ENCODE results near the gene PPP1R18.

Gene PPP1R18

GRCh38 chr6:30641048-30641447 lies 45.4 kb downstream of the PPP1R18 start:
- no peak overlapping the region for H3K27ac ChIP-seq
- no peak for TF ChIP-seq ZFX (IDR thresholded peaks at IDR 0.05; ENCODE audit: borderline replicate concordance)
- no peak for TF ChIP-seq CTCF (IDR thresholded peaks at IDR 0.05)

GRCh38 chr6:30640481-30640880 lies 46.0 kb downstream of the PPP1R18 start:
- TF ChIP-seq ZFX (IDR thresholded peaks at IDR 0.05; ENCODE audit: borderline replicate concordance) (no peak), CTCF (IDR thresholded peaks at IDR 0.05) (no peak)
- no peak overlapping the region for H3K27ac ChIP-seq

GRCh38 chr6:30635834-30636233 lies 50.6 kb downstream of the PPP1R18 start:
- H3K27ac ChIP-seq = no peak overlapping the region
- no peak for TF ChIP-seq ZFX (IDR thresholded peaks at IDR 0.05; ENCODE audit: borderline replicate concordance)
- no peak for TF ChIP-seq CTCF (IDR thresholded peaks at IDR 0.05)

GRCh38 chr6:30626484-30627366 lies 59.7 kb downstream of the PPP1R18 start, which contains the start of gene ATAT1:
Gene ATAT1 (plus strand): TSS chr6:30626874.
- H3K27ac ChIP-seq = peak within 1 kb of the TSS; percentile 79
- TF ChIP-seq CTCF (IDR thresholded peaks at IDR 0.05) (peak; percentile 40), ZFX (IDR thresholded peaks at IDR 0.05; ENCODE audit: borderline replicate concordance) (no peak)
